HCT116 (cell line): ENCODE data around the gene PCED1A. TPM values are rescaled to one million over a fixed set of nuclear protein-coding genes. Genes with fewer than 3 reads are reported as not detected.

Experiments
- ATAC-seq: fragments of 200-7000 bp; cut with Tn5 transposase; 2 replicates; pipeline ENCODE4 v1.9.1; 2020; ENCODE audit warnings: mild to moderate bottlenecking, moderate library complexity
- BruUV-seq: library from RNA; stranded (reverse); fragments of 400-500 nt; replicated peaks from 2 replicates; lab custom pipeline; 2021; lab: Mats Ljungman, UMichigan
- CTCF ChIA-PET: fragments of 300-600 bp; sonication (Branson Sonifier 250); formaldehyde crosslinking; loops from one replicate; lab custom pipeline; 2021; ENCODE audit warnings: antibody characterized with exemption; lab: Charles Lee
- POLR2A ChIA-PET: fragments of 300-600, 350-600 bp; sonication (Branson Sonifier 250); formaldehyde crosslinking; loops from one replicate; lab custom pipeline; 2021; ENCODE audit warnings: antibody characterized with exemption; lab: Charles Lee
- RAD21 ChIA-PET, 2 experiments: fragments of 300-600 bp; sonication (Branson Sonifier 250); formaldehyde crosslinking; loops; one replicate each; lab custom pipeline; 2023; ENCODE audit warnings: low total read pairs in 2 of 2; ENCODE audit not compliant: uncharacterized antibody in 2 of 2, unreplicated experiment in 2 of 2, low non-redundant PET in 1 of 2; lab: Charles Lee
- DNase-seq: peaks from one replicate; pipeline ENCODE4 v3.0.0-alpha.2; 2010; ENCODE audit warnings: low read depth, low spot score
- H2AFZ ChIP-seq: fragments of 200-600 bp; shearing (Covaris generic), sonication (generic); 2 replicates; pipeline ENCODE4 v1.6.1; 2017; ENCODE audit warnings: low read depth, mixed run types, mixed read lengths, antibody characterized with exemption, low read length; ENCODE audit not compliant: poor library complexity, severe bottlenecking
- H3K27ac ChIP-seq: 2 replicates; pipeline ENCODE4 v1.5.1; 2012; ENCODE audit warnings: low read depth, low read length
- H3K27me3 ChIP-seq: fragments of 200-600 bp; sonication (generic); 2 replicates; pipeline ENCODE4 v1.6.1; 2016; ENCODE audit warnings: mixed run types, low read length, mixed read lengths; ENCODE audit not compliant: insufficient read depth
- H3K36me3 ChIP-seq, 2 experiments: fragments of 200-500 bp in 1 of 2; fragments of 200-600 bp in 1 of 2; sonication (Bioruptor generic) in 1 of 2; sonication (generic) in 1 of 2; 2 replicates each; pipeline versions ENCODE4 v1.5.1 to v1.6.1; 2014 to 2016; ENCODE audit warnings: low read length in 2 of 2, inconsistent platforms in 1 of 2, mixed read lengths in 1 of 2, mixed run types in 1 of 2; ENCODE audit not compliant: insufficient read depth in 2 of 2, control insufficient read depth in 1 of 2
- H3K4me1 ChIP-seq, 2 experiments: fragments of 200-600 bp in 1 of 2; sonication (generic) in 1 of 2; 2 replicates each; pipeline versions ENCODE4 v1.5.1 to v1.6.1; 2012 to 2017; ENCODE audit warnings: low read length in 2 of 2, inconsistent platforms in 1 of 2, mild to moderate bottlenecking in 1 of 2, mixed read lengths in 1 of 2, mixed run types in 1 of 2, moderate library complexity in 1 of 2; ENCODE audit not compliant: insufficient read depth in 2 of 2, control insufficient read depth in 1 of 2
- H3K4me2 ChIP-seq: fragments of 200-600 bp; sonication (generic); 2 replicates; pipeline ENCODE4 v1.6.1; 2017; ENCODE audit warnings: mixed run types, low read length, mixed read lengths
- H3K4me3 ChIP-seq, 2 experiments: fragments of 200-600 bp in 1 of 2; sonication (generic) in 1 of 2; replicated peaks in 1 of 2; 2 replicates each; pipeline ENCODE4 v1.5.1; 2011 to 2016; ENCODE audit warnings: low read length in 2 of 2, control low read depth in 1 of 2, low read depth in 1 of 2, mild to moderate bottlenecking in 1 of 2, mixed read lengths in 1 of 2, mixed run types in 1 of 2
- H3K79me2 ChIP-seq: fragments of 200-600 bp; sonication (generic); 2 replicates; pipeline ENCODE4 v1.6.1; 2017; ENCODE audit warnings: mild to moderate bottlenecking, mixed run types, low read length, moderate library complexity, mixed read lengths; ENCODE audit not compliant: insufficient read depth
- H3K9ac ChIP-seq: fragments of 200-600 bp; sonication (generic); 2 replicates; pipeline ENCODE4 v1.6.1; 2016; ENCODE audit warnings: low read length, mixed read lengths
- H3K9me2 ChIP-seq: fragments of 200-600 bp; sonication (generic), shearing (Covaris generic); 2 replicates; pipeline ENCODE4 v1.6.1; 2017; ENCODE audit warnings: mixed run types, mild to moderate bottlenecking, moderate library complexity; ENCODE audit not compliant: insufficient read depth
- H3K9me3 ChIP-seq, 2 experiments: fragments of 200-500 bp in 1 of 2; fragments of 200-600 bp in 1 of 2; sonication (Bioruptor generic) in 1 of 2; sonication (generic) in 1 of 2; 2 replicates each; pipeline ENCODE4 v1.6.1; 2014 to 2017; ENCODE audit warnings: low read length in 2 of 2, mixed read lengths in 2 of 2, inconsistent platforms in 1 of 2, low read depth in 1 of 2, mild to moderate bottlenecking in 1 of 2, mixed run types in 1 of 2, moderate library complexity in 1 of 2; ENCODE audit not compliant: control insufficient read depth in 1 of 2, insufficient read depth in 1 of 2
- H4K20me1 ChIP-seq: fragments of 200-600 bp; sonication (generic), shearing (Covaris generic); 2 replicates; pipeline ENCODE4 v1.6.1; 2017; ENCODE audit warnings: mixed run types, mild to moderate bottlenecking, moderate library complexity; ENCODE audit not compliant: insufficient read depth
- ATF3 ChIP-seq: IDR thresholded peaks from 2 replicates; pipeline ENCODE4 v1.6.1; 2012
- CBX3 ChIP-seq: IDR thresholded peaks from 2 replicates; pipeline ENCODE4 v1.6.1; 2012; ENCODE audit warnings: low read depth
- CEBPB ChIP-seq: IDR thresholded peaks from 2 replicates; pipeline ENCODE4 v1.6.1; 2012; ENCODE audit warnings: low read depth
- CTCF ChIP-seq, 3 experiments: fragments of 200-600 bp in 1 of 3; sonication (generic) in 1 of 3; IDR thresholded peaks in 2 of 3; conservative IDR thresholded peaks in 1 of 3; 2 replicates each; pipeline ENCODE4 v1.5.1; 2012 to 2017; ENCODE audit warnings: low read depth in 2 of 3, low read length in 2 of 3, antibody characterized with exemption in 1 of 3, borderline replicate concordance in 1 of 3, control low read depth in 1 of 3, mild to moderate bottlenecking in 1 of 3, mixed read lengths in 1 of 3, mixed run types in 1 of 3, moderate library complexity in 1 of 3; ENCODE audit not compliant: insufficient read depth in 1 of 3
- EGR1 ChIP-seq: IDR thresholded peaks from 2 replicates; pipeline ENCODE4 v1.6.1; 2012; ENCODE audit warnings: low read depth
- ELF1 ChIP-seq: IDR thresholded peaks from 2 replicates; pipeline ENCODE4 v1.6.1; 2012; ENCODE audit warnings: low read depth, borderline replicate concordance
- EZH2phosphoT487 ChIP-seq: fragments of 200-600 bp; IDR thresholded peaks from 2 replicates; pipeline ENCODE4 v1.6.1; 2018; ENCODE audit warnings: antibody characterized with exemption, borderline replicate concordance
- JUND ChIP-seq: IDR thresholded peaks from 2 replicates; pipeline ENCODE4 v1.6.1; 2012
- MAX ChIP-seq: IDR thresholded peaks from 2 replicates; pipeline ENCODE4 v1.6.1; 2012
- POLR2A ChIP-seq: IDR thresholded peaks from 2 replicates; pipeline ENCODE4 v1.7.0; 2011; ENCODE audit warnings: borderline replicate concordance; ENCODE audit not compliant: insufficient read depth, insufficient read length; ENCODE audit errors: extremely low read depth
- RAD21 ChIP-seq: IDR thresholded peaks from 2 replicates; pipeline ENCODE4 v1.6.1; 2012; ENCODE audit warnings: low read depth, mild to moderate bottlenecking
- REST ChIP-seq: IDR thresholded peaks from 2 replicates; pipeline ENCODE4 v1.6.1; 2012; ENCODE audit warnings: low read depth
- SRF ChIP-seq: IDR thresholded peaks from 2 replicates; pipeline ENCODE4 v1.6.1; 2012; ENCODE audit warnings: low read depth
- TCF7L2 ChIP-seq: IDR thresholded peaks from 2 replicates; pipeline ENCODE4 v1.7.0; 2011; ENCODE audit warnings: borderline replicate concordance, inconsistent platforms; ENCODE audit not compliant: insufficient read depth, insufficient read length; ENCODE audit errors: extremely low read depth
- YY1 ChIP-seq: IDR thresholded peaks from 2 replicates; pipeline ENCODE4 v1.6.1; 2011; ENCODE audit warnings: low read length, low read depth, moderate library complexity, mild to moderate bottlenecking; ENCODE audit not compliant: insufficient replicate concordance; ENCODE audit errors: extremely low read depth
- ZNF274 ChIP-seq: fragments of 200-500 bp; sonication (Bioruptor generic); IDR thresholded peaks from 2 replicates; pipeline ENCODE4 v1.6.1; 2014; ENCODE audit warnings: mild to moderate bottlenecking, low read depth, low read length, inconsistent platforms
- intact Hi-C: fragments of 100-400 bp; cut with micrococcal nuclease; formaldehyde crosslinking; loops from 2 replicates; pipeline ENCODE4 v1.10.0; 2022
- total RNA-seq: library from RNA; stranded (reverse); gene quantifications from one replicate; pipeline ENCODE4 v1.2.1, GENCODE V29; 2021; ENCODE audit not compliant: unreplicated experiment

The PCED1A gene
- total RNA-seq, 1 experiment from 2014 or later = 31.8 TPM

GRCh38 chr20:2795451-2795850 lies 45.0 kb downstream of the PCED1A start:
- Histone ChIP-seq H3K4me1 (peaks cover 8 to 13% of the 10 kb centered on the region in 2 experiments; a peak in 3 of 4 replicates), H3K4me2 (no peak overlapping the region), H3K9me3 (no peaks in the 10 kb centered on the region), H3K79me2 (no peaks in the 10 kb centered on the region), H3K27me3 (peaks cover 8% of the 10 kb centered on the region; the same call in 1 of the 2 replicates), H3K9me2 (no peaks in the 10 kb centered on the region), H2AFZ (no peak overlapping the region), H3K9ac (no peak overlapping the region), H4K20me1 (no peaks in the 10 kb centered on the region), H3K36me3 (no peaks in the 10 kb centered on the region), H3K27ac (no peak overlapping the region), H3K4me3 (no peak overlapping the region)
- ATAC-seq (no peak), DNase-seq (no peak)
- intact Hi-C loops = no loop called here
- TF ChIP-seq MAX (no peak), POLR2A (no peak), RAD21 (no peak), EGR1 (no peak), ATF3 (no peak), SRF (no peak), CBX3 (no peak), TCF7L2 (no peak), ELF1 (no peak), CEBPB (no peak), REST (no peak), YY1 (no peak), EZH2phosphoT487 (no peak), JUND (no peak), CTCF (IDR thresholded peaks at IDR 0.05 in 2 of 3, conservative IDR thresholded peaks at IDR 0.05 in 1 of 3; ENCODE audit: borderline replicate concordance in 1 of 3, insufficient read depth in 1 of 3, low read depth in 2 of 3, low read length in 2 of 3) (no peak), ZNF274 (no peak)
- ChIA-PET POLR2A (no interaction called here), RAD21 (no interaction called here), CTCF (no interaction called here)
- no TSS peak for BruUV-seq
